PFSK-1 (cell line): ENCODE results near the gene MTHFD2L.

Experiments
- FOXP2 ChIP-seq: optimal IDR thresholded peaks from 2 replicates; pipeline ENCODE3; 2011; ENCODE audit warnings: borderline replicate concordance, control low read depth, inconsistent platforms; ENCODE audit not compliant: insufficient read depth; ENCODE audit errors: extremely low read length, extremely low read depth
- POLR2AphosphoS5 ChIP-seq: IDR thresholded peaks from 2 replicates; pipeline ENCODE4 v1.6.1; 2012; ENCODE audit warnings: low read depth, mild to moderate bottlenecking, control low read depth, low read length, moderate library complexity
- REST ChIP-seq, 2 experiments: IDR thresholded peaks; 2 replicates each; pipeline versions ENCODE4 v1.6.1 to v1.8.0; 2011 to 2012; ENCODE audit warnings: low read depth in 2 of 2, low read length in 2 of 2, control low read depth in 1 of 2, inconsistent platforms in 1 of 2, mild to moderate bottlenecking in 1 of 2, moderate library complexity in 1 of 2; ENCODE audit not compliant: insufficient read depth in 1 of 2
- SIN3A ChIP-seq: IDR thresholded peaks from 2 replicates; pipeline ENCODE4 v1.6.1; 2012; ENCODE audit warnings: mild to moderate bottlenecking, low read length, moderate library complexity, borderline replicate concordance; ENCODE audit not compliant: insufficient read depth
- TAF1 ChIP-seq: IDR thresholded peaks from 2 replicates; pipeline ENCODE4 v1.6.1; 2012; ENCODE audit warnings: low read length, control low read depth, borderline replicate concordance; ENCODE audit not compliant: insufficient read depth

- TF ChIP-seq POLR2AphosphoS5: no peak
- TF ChIP-seq SIN3A: no peak
- TF ChIP-seq REST (IDR thresholded peaks at IDR 0.05; ENCODE audit: insufficient read depth in 1 of 2, low read depth in 2 of 2, low read length in 2 of 2): no peak
- TF ChIP-seq TAF1: no peak
- no peak for TF ChIP-seq FOXP2
Observed at GRCh38 chr4:74111990-74112389, 45.9 kb upstream of the MTHFD2L start.
